HG03108 (cell line): ENCODE measurements around the gene GPC5.
"Not testable (repeated sequence)": the region's sequence is repeated elsewhere in the genome, so short reads cannot be mapped to it uniquely, and the experiment has no call there.

Experiments
- ATAC-seq: cut with Tn5 transposase; IDR thresholded peaks from one replicate; pipeline ENCODE4 v1.9.1; 2021; ENCODE audit warnings: moderate library complexity; ENCODE audit not compliant: unreplicated experiment

GPC5 gene

GRCh38 chr13:92415781-92416180 lies 1017.4 kb downstream of the GPC5 start:
- ATAC-seq: no peak

GRCh38 chr13:92418818-92419412 lies 1020.5 kb downstream of the GPC5 start:
- no peak for ATAC-seq

- no peak for ATAC-seq
Measured at GRCh38 chr13:92429231-92429630, 1030.8 kb downstream of the GPC5 start.

- no peak for ATAC-seq
Measured at GRCh38 chr13:92433386-92433785, 1035.0 kb downstream of the GPC5 start.

- ATAC-seq: no peak
Measured at GRCh38 chr13:92433963-92434362, 1035.5 kb downstream of the GPC5 start.

GRCh38 chr13:92436924-92437323 lies 1038.5 kb downstream of the GPC5 start:
- no peak for ATAC-seq

- no peak for ATAC-seq
Measured at GRCh38 chr13:92444244-92444643, 1045.8 kb downstream of the GPC5 start.

GRCh38 chr13:92451060-92451459 lies 1052.6 kb downstream of the GPC5 start:
- ATAC-seq: no peak

GRCh38 chr13:92452840-92453239 lies 1054.4 kb downstream of the GPC5 start:
- ATAC-seq: no peak

- ATAC-seq: no peak
Measured at GRCh38 chr13:92459306-92459705, 1060.9 kb downstream of the GPC5 start.

GRCh38 chr13:92460479-92460878 lies 1062.1 kb downstream of the GPC5 start:
- ATAC-seq: no peak

GRCh38 chr13:92461402-92461801 lies 1063.0 kb downstream of the GPC5 start:
- no peak for ATAC-seq

GRCh38 chr13:92461831-92462230 lies 1063.4 kb downstream of the GPC5 start:
- no peak for ATAC-seq

- ATAC-seq: no peak
Measured at GRCh38 chr13:92463134-92463533, 1064.7 kb downstream of the GPC5 start.

GRCh38 chr13:92473765-92474475 lies 1075.5 kb downstream of the GPC5 start:
- ATAC-seq: no peak

GRCh38 chr13:92480387-92480786 lies 1082.0 kb downstream of the GPC5 start:
- ATAC-seq: no peak

GRCh38 chr13:92482790-92483189 lies 1084.4 kb downstream of the GPC5 start:
- not testable (repeated sequence) for ATAC-seq

GRCh38 chr13:92483894-92484293 lies 1085.5 kb downstream of the GPC5 start:
- no peak for ATAC-seq

- ATAC-seq: no peak
Measured at GRCh38 chr13:92487238-92487637, 1088.8 kb downstream of the GPC5 start.

GRCh38 chr13:92488249-92488852 lies 1089.9 kb downstream of the GPC5 start:
- no peak for ATAC-seq

GRCh38 chr13:92491839-92492238 lies 1093.4 kb downstream of the GPC5 start:
- ATAC-seq: no peak

- no peak for ATAC-seq
Measured at GRCh38 chr13:92494915-92495314, 1096.5 kb downstream of the GPC5 start.
